LHCN-M2 (cell line): ENCODE measurements around the gene GALC. TPM values are rescaled to one million over a fixed set of nuclear protein-coding genes. Genes with fewer than 3 reads are reported as not detected.

Experiments used
- DNase-seq: peaks from one replicate; pipeline ENCODE4 v3.0.0-alpha.2; 2012; ENCODE audit warnings: low read depth
- total RNA-seq: library from RNA; depleted of rRNA; stranded (reverse); fragments of >200 nt; gene quantifications from 2 replicates; pipeline ENCODE4 v1.2.3, GENCODE V29; 2014; rRNA removed

The GALC gene
- total RNA-seq, 1 experiment from 2014 or later, result 23.4 TPM

DNA sequence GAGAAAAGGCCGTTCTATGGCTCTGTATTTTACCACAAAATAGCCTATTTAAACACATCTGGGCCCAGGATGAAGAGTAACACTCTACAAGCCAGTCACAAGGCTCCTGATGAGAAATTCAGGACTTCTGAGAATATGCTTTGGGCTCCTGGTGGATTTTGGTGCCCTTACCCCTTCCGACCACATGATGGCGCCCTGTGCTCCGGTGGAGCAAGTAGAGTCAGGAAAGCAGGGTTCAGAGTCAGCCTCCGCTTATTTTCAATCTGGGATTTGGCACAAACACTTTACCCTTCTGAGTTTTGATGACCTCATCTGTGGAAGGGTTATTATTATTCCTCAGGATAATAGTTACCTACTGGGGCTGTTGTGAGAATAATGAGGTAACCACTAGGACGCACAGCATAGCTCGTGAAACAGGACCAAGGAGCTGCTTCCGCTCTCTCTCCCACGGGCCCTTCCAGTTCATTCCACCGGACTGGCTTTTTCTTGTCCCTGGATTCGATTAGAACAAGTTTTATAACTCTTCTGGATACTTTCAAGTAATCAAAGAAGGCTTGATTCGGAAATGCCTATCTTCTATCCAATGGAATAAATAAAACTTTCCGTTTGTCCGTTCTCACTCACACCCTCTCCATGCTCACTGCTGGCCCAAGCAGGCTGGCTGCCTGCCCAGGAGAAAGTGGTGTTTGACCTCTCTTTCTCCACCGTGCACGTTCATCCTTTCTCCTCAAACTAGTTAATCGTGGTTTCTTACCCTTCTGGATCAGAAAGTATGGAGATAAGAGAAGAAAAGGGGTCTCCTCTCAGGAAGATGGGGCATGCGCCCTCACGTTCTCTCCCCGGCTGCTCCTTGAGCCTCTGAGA lies 104.6 kb downstream of the GALC start:
- no peak for DNase-seq

DNA sequence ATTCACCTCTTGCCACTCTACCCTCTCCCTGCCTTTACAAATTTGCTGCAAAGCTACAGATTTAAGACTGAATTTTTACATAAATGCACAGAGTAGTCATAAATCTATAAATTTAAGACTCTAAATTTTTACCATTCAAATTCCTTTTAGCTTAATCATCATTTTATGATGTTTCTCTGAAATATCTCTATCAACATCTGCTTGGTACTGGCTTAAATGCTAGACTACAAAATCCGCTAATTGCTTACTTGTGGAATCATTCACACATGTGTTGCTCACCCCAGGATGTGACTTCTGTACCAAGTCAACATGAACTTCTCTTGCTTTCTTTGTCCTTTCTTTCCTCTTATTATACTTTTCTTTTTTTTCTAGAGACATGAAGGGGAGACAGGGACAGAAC lies 109.2 kb downstream of the GALC start:
- no peak for DNase-seq

Other genes with a start within 250 kb of the GALC start
- not detected in 2 replicates for gene GPR65, start 12.0 kb upstream of the GALC start, total RNA-seq